Right renal cortex interstitium (tissue), 3 donors: ENCODE measurements around the gene ACOT7. TPM values are rescaled to one million over a fixed set of nuclear protein-coding genes. Genes with fewer than 3 reads are reported as not detected.
A peak's percentile ranks its signal among the peaks of the same experiment; 100 is the strongest.

Experiments used
- DNase-seq, 3 donors: peaks; one replicate each; pipeline ENCODE4 v3.0.0-alpha.2; 2013; ENCODE audit warnings: low read depth in 3 of 3, low spot score in 2 of 3
- polyA plus RNA-seq, 3 donors: library from polyadenylated mRNA; unstranded; fragments of 120-200 nt; gene quantifications; one replicate each; pipeline ENCODE4 v1.2.1, GENCODE V29; 2013; ENCODE audit not compliant: insufficient read length in 3 of 3

The ACOT7 gene
- polyA plus RNA-seq, 3 donors = 29.3 to 36.1 (median 30.4) TPM

GRCh38 chr1:6256645-6257044 is 136.9 kb downstream of the ACOT7 start:
- no peak for DNase-seq

DNA sequence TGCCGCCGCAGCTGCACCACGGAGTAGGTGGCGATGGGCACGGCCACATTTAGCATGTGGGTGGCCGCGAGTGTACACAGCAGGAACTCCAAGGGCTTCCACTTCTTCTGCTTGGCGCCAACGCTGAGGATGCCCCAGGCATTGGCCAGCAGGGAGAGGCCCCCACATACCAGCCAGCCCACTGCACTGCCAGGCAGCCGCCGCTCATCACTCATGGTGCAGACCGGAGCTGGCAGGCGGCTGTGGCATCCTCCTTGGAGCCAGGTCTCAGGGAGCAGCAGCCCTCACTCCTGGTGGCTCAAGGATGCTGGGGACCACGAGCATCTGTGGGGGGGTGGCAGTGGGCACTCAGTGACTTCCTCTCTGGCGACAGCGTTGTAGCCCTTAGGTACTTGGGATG is 138.9 kb downstream of the ACOT7 start:
- no peak for DNase-seq

GRCh38 chr1:6253380-6253779 is 140.2 kb downstream of the ACOT7 start:
- DNase-seq = no peak

DNA sequence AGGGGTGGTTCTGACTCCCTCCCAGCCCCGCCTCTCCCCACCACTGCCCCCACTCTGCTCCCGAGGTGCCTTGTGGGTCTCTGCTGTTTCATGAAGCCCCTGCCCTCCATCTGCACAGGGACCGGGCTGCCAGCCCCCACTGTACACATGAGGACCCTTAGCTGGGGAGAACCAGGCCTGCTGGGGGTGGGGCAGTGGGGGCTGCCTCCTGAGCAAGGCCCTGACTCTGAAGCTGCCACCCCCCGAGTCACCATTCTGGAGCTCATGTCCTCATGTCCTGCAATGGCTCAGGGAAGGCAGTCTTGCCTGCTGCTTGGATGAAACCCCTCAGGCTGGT is 141.2 kb downstream of the ACOT7 start:
- no peak for DNase-seq

DNA sequence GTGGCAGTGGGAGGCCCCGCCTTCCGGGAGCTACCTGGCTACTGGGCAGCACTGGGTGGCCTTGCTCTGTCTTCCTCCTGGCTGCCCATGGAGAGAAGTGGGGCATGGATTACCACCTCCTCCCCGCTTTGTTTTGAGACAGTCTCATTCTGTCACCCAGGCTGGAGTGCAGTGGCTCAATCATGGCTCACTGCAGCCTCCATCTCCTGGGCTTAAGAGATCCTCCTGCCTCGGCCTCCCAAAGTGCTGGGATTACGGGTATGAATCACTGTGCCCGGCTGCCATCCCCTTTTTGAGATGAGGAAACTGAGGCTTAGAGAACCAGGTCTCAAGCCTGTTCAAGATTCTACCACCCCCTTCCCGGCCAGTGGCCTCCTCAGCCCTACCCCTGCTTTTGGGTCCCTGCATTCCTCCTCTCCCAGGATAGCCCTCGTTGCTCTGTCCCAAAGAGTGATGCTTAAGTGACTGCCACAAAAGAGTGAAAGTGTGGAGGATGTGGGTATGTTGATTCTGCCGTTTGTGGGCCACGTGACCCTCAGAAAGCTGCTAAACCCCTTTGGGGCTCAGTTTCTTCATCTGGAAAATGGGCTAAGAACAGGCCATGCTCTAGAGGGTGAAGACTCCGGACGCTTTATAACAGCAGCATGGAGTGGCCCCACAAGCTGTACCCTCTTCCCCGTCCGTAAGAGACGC is 141.7 kb downstream of the ACOT7 start:
- DNase-seq = no peak

DNA sequence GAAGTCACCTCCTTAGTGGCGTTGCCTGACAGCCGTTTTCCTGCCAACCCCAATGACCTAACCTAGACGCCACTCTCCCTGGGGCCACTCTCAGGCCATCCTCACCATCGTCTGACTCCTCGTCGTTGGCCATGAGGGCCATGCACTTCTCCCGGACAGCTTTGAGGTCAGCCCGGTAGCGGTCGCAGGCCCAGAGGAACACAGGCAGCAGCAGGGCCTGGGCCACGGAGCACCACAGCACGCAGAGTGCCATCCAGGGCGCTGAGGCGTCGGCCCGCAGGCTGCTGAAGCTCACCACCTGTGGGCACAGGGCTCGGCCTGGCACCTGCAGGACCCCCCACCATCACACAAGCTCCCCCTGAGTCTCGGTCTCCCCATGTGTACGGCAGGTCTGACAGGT is 142.3 kb downstream of the ACOT7 start:
- DNase-seq = no peak

- DNase-seq = no peak
These were observed 143.6 kb downstream of the ACOT7 start for GRCh38 chr1:6249739-6250689.

DNA sequence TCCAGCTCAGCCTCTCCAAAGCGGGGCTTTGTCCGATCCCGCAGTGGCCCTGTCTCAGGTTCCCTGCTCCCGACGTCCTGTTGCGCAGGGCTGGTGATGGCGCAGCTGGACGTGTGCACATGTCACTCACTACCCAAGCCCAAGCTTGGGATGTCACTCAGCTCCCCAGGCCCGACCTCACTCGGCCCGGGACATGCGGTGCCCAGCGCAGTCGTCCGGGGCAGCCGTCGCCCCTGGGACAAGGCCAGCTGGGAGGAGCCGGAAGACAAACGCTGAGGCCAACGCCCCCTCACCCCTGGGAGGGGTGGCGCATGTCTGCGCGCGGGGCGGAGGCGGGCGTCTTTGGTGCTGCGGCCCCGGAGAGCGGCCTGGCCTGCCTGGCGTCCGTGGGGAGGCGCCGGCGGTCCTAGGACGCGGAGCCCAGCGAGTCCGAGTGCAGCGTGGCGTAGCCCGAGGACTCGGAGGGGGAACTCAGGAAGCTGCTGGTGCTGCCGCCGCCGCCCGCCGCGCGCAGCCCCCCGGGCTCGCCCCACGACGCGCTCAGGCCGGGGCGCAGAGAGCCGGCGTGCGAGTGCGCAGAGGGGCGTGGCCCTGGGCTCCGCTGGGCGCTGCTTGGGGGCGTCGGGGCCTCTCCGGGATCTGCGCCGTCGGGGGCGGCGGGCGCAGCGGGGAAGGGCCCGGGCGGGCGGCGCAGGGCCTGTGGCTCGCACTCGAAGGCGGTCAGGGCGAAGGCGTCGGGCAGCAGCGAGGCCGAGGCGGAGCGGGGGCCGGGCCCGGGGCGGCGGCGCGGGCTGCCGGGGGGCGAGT is 144.4 kb downstream of the ACOT7 start:
- DNase-seq = no peak

- DNase-seq = no peak
These were observed 145.3 kb downstream of the ACOT7 start for GRCh38 chr1:6248161-6248776.

DNA sequence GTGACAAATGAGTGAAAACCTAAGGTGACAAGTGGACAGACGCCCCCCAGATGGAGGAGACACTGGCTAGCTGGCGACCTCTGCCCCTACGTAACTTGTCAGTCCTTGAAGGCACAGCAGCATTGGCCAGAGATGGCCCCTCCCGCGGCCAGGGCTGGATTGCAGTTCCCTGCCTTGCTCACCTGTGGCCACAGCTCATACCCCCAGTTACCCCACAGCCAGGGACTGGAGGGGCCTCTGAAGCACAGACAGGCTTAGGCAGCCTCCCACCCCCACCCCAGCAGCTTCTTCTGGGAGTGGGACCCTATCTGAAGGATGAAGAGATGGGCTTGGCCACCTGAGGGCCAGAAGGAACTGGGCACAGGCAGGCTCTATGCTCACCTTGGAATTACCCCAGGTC is 145.9 kb downstream of the ACOT7 start:
- DNase-seq = no peak

DNA sequence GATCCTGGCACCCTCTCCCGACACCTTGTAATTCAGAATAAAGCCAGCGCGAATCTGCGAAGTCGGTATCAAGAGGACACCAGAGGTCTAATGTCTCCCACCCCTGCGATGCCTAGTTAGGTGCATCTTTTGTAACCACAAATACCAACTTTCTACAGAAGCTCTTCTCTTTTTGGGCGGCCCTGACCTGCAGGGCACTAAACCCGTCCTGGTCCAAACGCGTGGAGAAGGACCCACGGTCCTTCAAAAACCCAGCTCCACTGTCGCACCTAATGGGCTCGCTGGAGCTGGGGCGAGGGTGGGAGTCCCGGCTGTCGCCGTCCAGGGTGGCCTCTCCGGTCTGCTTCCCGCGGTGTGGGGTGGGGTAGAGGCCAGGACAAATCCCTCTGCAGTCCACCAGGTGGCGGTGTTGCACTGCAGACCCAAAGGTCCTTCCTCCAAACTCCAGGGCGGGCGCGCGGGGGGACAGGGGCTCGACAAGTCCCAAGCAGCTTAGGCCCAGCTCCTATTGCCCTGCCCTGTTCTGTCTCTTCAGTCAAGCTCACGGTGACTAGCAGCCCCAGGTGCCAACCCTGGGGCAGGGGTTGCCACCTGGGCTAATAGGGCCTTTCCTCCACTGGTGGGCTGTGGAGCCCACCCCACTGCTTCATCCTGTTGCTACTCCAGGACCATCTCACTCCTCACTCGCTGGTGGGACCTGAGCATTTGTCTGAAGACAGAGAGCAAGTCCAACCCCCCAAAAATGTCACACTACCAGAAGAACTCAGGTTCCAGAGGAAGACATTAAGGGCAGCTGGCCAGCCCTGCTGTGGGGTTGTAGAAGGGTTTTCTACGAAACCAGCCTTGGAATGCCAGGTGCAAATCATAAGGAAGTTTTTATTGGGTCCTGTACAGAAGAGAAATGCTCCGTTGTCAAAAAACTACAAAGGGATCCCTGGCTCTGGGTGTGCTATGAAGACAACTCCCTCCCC is 146.8 kb downstream of the ACOT7 start:
- peak in 2 of 3 donors; percentile 66 to 69 for DNase-seq

DNA sequence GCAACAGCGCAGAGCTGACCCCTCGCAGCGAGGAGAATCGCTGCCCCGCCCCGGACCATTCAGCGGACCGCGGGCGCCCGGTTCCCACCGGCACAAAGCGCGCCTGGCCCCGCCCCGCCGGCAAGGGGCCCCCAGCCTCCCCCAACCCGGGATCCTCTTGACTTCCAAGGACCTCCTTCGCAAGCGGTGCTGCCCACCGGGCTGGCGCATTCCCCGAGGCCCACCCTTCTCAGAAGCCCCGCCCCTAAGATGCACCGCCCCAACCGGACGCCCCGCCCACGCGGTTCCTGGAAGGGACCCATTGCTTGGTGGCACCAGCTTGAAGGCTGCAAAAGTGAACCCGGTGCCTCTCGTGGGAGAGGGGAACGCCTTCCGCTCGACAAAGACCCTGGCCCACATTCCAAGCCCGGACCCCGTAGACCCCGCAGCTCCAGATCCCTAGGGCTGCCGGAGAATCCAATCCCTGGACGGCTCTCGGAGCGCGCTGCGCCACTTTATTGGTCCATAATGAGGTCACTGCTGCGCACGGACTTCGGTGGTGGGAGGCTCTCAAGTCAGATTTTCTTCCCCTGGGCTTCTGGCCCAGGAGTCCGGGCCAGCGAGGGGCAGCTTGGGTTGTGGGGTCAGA is 147.6 kb downstream of the ACOT7 start:
- no peak for DNase-seq

GRCh38 chr1:6245086-6245868 is 148.3 kb downstream of the ACOT7 start:
- DNase-seq = peak in 1 of 3 donors; percentile 79

DNA sequence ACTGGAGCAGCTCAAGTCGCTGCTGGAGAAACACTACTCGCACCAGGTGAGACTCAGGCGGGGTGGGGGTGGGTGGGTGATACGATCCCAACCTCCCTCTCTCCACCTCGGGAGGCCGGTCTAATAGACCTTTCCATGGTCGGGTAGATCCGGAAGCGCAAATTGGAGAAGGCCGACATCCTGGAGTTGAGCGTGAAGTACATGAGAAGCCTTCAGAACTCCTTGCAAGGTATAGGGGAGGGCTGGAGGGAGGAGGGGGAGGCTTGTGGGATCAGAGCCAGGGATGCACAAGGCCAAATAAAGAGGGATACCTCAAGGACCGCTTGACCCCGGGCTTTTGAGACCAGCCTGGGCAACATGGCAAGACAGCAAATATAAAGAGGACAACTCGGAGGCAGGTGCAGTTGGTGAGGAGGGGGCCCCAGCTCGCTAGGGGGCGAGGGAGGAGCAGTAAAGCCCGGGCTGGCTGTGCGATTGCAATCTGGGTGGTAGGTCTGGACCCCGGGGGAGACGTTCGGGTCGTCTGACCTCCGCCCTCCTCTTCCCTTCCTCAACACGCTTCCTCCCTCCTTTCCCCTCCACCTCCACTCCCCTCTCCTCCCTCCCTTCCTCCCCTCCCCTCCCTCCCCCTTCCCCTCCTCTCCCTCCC is 149.0 kb downstream of the ACOT7 start:
- no peak for DNase-seq

DNA sequence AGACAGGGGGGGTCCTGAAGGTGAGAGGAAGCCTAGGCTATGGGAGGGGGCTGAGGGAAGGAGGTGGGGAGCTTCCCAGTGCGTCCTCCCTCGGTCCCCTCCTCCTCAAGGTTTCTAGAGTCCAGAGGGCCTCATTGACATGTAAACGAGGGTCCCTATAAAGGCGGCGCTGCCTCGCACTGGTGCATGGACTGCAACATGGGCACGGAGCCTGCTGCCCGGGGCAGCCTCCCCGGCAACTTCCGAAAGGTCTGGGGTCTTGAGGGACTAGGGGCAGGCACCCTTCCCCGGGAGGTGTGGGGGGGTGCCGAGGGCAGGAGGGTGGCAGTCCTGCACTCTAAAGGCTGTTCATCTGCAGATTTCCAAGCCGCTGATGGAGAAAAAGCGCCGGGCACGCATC is 149.6 kb downstream of the ACOT7 start, which contains the start of gene HES3:
Gene HES3 (plus strand): TSS at position 187 of the 400 bp plus-strand sequence. CDS start 187 bp downstream, at position 374.
- DNase-seq = no peak

DNA sequence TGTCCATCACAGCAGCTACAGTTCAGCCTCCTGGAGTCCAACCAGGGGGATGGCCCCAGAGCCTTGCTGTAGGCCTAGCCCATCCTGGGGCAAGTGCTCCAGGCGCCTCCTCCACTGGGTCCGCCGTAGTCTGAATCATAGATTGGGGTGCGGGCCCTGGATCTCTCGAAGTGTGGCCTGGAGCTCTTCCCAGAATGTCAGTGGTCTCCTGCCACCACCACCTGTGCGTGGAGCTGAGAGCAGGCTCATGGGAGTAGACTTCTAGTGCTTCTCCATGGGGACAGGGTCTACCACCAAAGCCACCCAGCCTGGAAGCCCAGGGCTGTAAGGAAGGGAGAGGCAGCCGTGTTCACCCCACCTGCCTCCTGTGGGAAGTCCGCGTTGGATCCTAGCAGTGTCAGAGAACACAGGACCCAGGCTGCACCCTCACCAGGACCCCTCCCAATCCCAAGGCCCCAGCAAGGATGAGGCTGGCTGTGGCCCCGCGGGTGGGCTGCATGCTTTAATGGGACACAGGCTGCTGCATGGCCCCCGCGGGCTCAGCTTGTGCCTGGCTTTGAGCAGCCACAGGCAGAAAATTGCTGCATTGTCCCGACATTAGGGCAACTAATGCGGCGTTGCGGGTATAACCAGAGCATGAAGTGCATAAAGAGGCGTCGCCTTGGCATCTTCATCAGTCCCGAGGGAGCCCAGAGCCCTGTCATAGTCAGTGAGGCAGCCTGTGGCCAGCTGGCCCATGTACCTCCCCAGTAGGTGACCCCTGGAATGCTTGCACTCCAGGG is 150.3 kb downstream of the ACOT7 start:
- no peak for DNase-seq
